ENCODE data around the gene TMEM82. TPM values are rescaled to one million over a fixed set of nuclear protein-coding genes. Genes with fewer than 3 reads are reported as not detected.

The TMEM82 gene
- total RNA-seq, 1 donor from 2014 or later: not detected

- Histone ChIP-seq H3K36me3 (ENCODE audit: control insufficient read depth, insufficient read depth, low read length) (no peaks in the 10 kb centered on the region), H3K4me3 (ENCODE audit: low read depth, low read length) (no peak overlapping the region), H3K27me3 (ENCODE audit: control insufficient read depth, insufficient read depth, low read length) (peaks cover 3% of the 10 kb centered on the region)
- TF ChIP-seq CTCF (IDR thresholded peaks at IDR 0.05; ENCODE audit: insufficient read depth, low read length, poor library complexity, severe bottlenecking): no peak
- DNase-seq (ENCODE audit: low read depth): no peak
These were observed 1.9 kb downstream of the TMEM82 start for GRCh38 chr1:15744122-15744679.

- no peak for TF ChIP-seq CTCF (IDR thresholded peaks at IDR 0.05; ENCODE audit: insufficient read depth, low read length, poor library complexity, severe bottlenecking)
- H3K27me3 ChIP-seq (ENCODE audit: control insufficient read depth, insufficient read depth, low read length): peaks cover 3% of the 10 kb centered on the region
- H3K36me3 ChIP-seq (ENCODE audit: control insufficient read depth, insufficient read depth, low read length): no peaks in the 10 kb centered on the region
- DNase-seq (ENCODE audit: low read depth): no peak
- H3K4me3 ChIP-seq (ENCODE audit: low read depth, low read length): no peak overlapping the region
These were observed 5.1 kb downstream of the TMEM82 start for GRCh38 chr1:15747378-15747777.

GRCh38 chr1:15748264-15748663 lies 6.0 kb downstream of the TMEM82 start:
- DNase-seq (ENCODE audit: low read depth): no peak
- no peak for TF ChIP-seq CTCF (IDR thresholded peaks at IDR 0.05; ENCODE audit: insufficient read depth, low read length, poor library complexity, severe bottlenecking)
- Histone ChIP-seq H3K36me3 (ENCODE audit: control insufficient read depth, insufficient read depth, low read length) (no peaks in the 10 kb centered on the region), H3K27me3 (ENCODE audit: control insufficient read depth, insufficient read depth, low read length) (peaks cover 3% of the 10 kb centered on the region), H3K4me3 (ENCODE audit: low read depth, low read length) (no peak overlapping the region)

GRCh38 chr1:15748690-15749398 lies 6.5 kb downstream of the TMEM82 start:
- H3K36me3 ChIP-seq (ENCODE audit: control insufficient read depth, insufficient read depth, low read length): no peaks in the 10 kb centered on the region
- no peak for TF ChIP-seq CTCF (IDR thresholded peaks at IDR 0.05; ENCODE audit: insufficient read depth, low read length, poor library complexity, severe bottlenecking)
- H3K27me3 ChIP-seq (ENCODE audit: control insufficient read depth, insufficient read depth, low read length): peaks cover 3% of the 10 kb centered on the region
- DNase-seq (ENCODE audit: low read depth): no peak
- H3K4me3 ChIP-seq (ENCODE audit: low read depth, low read length): no peak overlapping the region

GRCh38 chr1:15749399-15750291 lies 7.3 kb downstream of the TMEM82 start:
- Histone ChIP-seq H3K4me3 (ENCODE audit: low read depth, low read length) (no peak overlapping the region), H3K27me3 (ENCODE audit: control insufficient read depth, insufficient read depth, low read length) (peaks cover 3% of the 10 kb centered on the region), H3K36me3 (ENCODE audit: control insufficient read depth, insufficient read depth, low read length) (no peaks in the 10 kb centered on the region)
- TF ChIP-seq CTCF (IDR thresholded peaks at IDR 0.05; ENCODE audit: insufficient read depth, low read length, poor library complexity, severe bottlenecking): no peak
- DNase-seq (ENCODE audit: low read depth): no peak
